ENCODE results near the gene SFTPD. TPM values are rescaled to one million over a fixed set of nuclear protein-coding genes. Genes with fewer than 3 reads are reported as not detected.
A peak's percentile ranks its signal among the peaks of the same experiment; 100 is the strongest.
"Not testable (repeated sequence)": the region's sequence is repeated elsewhere in the genome, so short reads cannot be mapped to it uniquely, and the experiment has no call there.

Gene SFTPD
- not detected in 2 replicates for total RNA-seq (2014; rRNA removed; shearing (Covaris generic))

GRCh38 chr10:79948976-79949722, at the start of gene SFTPD:
SFTPD (minus strand) TSS chr10:79949105; CDS start chr10:79946659, 2,446 bp downstream.
- peak; percentile 33 for DNase-seq (ENCODE audit: low spot score)

DNA sequence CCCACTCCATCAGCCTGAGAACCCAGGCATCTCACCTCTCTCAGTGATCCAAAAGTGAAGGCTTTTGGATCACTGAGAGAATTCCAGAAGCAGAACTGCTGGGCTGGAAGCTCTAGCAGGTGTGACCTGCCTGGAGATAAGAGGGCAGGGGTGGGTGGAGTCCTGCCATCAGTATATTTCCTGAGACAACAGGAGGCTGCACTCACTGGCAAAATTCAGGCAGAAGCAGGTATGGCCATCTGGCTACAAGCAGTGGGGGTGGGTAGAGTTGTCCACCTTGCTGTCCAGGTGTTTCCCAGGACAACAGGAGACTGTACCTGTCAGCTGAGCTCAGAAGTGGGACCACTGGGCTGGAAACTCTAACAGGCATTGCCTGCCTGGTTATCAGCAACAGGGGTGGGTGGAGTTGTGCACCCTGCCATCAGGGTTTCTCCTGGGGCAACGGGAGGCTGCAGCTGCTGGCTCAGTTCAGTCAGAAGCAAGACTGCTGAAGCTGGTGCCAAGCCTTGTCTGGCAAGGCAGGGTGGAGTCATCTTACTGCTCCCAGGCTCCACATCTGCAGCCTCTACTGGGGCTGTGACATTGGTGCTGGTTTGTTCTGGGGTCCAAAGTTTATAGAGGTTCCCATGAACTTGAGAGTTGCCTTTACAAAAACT, 47.2 kb upstream of the SFTPD start:
- no peak for DNase-seq (ENCODE audit: low spot score)

DNA sequence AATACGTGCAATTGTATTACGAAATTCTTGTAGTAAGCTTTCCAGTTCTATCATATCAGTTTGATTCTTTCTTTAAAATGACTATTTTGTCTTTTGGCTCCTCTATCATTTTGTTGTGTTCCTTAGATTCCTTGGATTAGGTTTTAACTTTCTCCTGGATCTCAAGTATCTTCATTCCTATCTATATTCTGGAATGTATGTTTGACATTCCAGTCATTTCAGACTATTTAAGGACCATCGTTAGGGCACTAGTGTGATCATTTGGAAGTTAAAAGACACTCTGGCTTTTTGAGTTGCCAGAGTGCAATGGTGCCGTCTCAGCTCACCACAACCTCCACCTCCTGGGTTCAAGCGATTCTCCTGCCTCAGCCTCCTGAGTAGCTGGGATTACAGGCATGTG, 45.7 kb upstream of the SFTPD start:
- DNase-seq (ENCODE audit: low spot score): no peak

- not testable (repeated sequence) for DNase-seq (ENCODE audit: low spot score)
Observed at GRCh38 chr10:79988199-79988598, 39.3 kb upstream of the SFTPD start.

DNA sequence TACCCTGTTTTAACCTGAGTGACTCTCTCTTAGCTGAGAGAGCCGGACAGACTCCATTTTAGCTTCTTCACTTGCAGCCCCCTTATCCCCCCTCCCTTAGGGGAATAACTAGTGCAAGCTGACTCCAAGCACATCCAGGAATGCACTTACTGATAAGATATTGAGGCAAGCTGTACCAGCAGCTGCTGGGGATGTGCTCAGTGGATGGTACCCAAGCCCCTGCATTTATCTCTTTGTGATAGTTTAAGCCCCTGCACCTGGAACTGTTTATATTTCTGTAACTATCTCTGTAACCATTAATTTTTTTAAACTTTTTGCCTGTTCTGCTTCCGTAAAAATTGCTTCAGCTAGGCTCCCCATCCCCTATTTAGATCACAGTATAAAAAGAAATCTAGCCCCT, 37.8 kb upstream of the SFTPD start:
- DNase-seq (ENCODE audit: low spot score): not testable (repeated sequence)

DNA sequence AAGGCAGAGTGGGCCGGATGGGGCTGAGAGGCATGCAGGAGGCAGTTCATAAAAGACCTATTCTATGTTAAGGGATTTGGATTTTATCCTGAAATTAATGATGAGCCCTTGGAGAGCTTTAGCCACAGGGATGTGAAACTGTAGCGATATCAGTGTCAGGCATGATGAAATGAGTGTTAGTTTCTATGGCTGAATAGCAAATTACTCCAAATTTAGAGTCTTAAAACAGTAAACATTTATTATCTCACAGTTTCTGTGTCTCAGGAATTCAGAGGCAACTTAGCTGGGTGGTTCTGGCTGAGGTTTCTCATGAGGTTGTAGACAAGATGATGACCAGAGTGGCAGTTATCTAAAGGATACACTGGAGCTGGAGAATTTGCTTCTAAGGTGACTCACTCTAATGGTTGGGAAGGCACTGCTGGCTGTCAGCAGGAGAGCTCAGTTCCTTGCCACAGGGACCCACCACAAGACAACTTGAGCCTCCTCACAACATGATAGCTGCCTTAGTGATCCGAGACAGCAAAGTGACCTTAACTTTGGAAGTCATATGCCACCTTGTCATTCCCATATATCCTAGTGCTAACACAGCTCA, 36.7 kb upstream of the SFTPD start:
- no peak for DNase-seq (ENCODE audit: low spot score)

DNA sequence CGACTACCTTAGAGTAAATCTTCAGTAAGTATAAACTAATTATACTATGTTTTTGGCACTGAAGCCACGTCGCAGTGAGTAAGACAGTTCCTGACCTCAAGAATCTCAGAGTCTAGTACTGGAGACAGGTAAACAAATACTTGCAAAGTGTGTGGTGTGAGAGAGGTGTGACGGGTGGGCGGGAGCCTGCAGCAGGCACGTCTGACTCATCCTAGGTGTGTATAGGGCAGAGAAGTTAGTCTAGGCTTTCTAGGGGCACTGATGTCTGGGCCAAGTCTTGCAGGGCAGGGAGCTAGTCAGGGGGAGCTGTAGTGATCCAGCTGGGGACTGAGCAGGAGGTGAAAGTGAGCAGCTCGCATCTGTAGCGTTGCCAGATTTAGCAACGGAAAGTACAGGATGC, 35.9 kb upstream of the SFTPD start:
- peak; percentile 3 for DNase-seq (ENCODE audit: low spot score)

DNA sequence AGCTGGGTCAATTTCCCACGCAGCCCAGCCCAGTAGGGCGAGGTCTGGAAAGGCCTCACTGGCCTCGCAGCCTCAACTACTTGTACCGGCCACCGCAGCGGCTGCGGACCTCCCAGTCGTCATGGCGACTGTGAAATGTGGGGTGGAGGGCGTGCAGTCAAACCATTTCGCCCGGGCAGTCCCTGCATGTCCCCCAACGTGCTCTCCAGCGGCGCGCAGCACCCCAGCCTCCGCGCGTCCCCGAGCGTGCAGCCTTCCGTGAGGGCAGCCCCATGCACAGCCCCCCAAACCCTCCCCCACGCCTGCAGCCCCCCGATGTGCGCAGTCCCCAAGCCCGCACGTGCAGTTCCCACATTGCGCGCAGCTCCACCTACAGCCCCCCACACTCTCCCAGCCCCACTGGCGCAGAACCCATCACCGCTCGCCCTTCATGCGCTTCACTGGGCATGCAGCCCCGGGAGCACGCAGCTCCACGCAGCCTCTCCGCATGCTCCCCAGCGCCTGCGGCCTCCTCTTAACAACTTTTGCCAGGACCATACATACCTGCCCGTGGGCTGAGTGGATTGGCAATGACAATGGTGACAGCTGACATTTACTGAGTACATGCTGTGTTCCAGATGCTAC, 34.5 kb upstream of the SFTPD start:
- no peak for DNase-seq (ENCODE audit: low spot score)

DNA sequence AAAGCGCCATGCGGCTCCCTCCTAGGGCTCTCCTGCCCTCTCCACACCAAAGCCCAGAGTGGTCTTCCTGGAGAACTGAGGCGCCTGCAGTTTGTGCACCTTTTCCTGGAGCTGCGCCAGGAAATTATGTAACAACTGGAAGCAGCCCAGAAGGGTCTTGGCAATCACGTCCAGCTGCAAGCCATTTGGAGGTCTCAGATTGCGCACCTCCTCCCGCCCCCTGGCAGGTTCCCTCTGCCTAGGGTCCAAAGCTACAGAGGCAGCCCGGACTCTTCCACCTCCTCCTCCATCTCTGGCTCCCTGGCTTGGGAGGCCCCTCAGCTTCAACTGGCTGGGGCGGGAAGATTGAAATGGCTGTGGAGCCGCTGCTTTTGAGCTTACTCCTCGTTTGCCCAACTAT, 34.0 kb upstream of the SFTPD start:
- no peak for DNase-seq (ENCODE audit: low spot score)

GRCh38 chr10:79982362-79982800, 33.5 kb upstream of the SFTPD start:
- DNase-seq (ENCODE audit: low spot score): no peak

DNA sequence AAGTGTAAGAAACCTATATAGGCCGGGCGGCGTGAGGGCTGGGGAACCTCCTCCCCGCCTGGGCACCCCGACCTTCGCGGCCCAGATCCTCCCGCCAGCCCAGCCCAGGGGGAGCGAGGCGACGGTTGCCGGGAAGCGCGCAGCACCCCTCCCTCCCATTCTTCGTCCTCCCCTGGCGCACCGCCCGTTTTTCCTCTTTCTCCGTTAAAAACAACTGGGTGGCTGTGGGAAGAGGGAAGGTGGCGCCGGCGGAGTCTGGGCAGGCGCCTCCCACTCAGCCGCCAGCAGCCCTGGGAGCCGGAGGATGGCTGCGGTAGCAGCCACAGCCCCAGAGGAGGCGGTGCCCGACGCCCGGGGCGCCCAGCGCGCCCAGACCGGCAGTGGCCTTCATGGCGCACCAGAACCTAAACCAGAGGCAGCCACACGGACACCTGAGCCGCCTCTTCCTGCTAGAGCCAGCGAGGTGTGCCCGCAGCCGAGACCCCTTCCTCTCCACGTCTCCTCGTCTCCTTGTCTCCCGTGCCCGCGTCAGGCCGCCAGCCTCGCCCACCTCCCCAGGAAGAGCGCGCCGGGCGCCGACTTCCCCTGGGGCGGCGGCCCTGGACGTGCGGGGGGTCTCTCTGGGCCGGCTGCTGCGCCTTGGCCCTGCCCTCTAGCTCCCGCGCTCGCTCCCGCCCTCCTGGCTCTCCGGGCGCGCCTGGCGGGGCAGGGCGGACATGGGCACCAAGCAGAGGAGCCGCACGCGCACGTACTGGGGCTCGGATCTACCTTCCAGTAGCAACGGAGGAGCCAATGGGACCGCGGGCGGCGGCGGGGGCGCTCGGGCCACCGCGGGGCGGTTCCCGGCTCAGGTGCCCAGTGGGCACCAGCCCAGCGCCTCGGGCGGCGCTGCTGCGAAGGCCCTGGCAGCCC, 32.8 kb upstream of the SFTPD start:
- DNase-seq (ENCODE audit: low spot score): peak; percentile 23

DNA sequence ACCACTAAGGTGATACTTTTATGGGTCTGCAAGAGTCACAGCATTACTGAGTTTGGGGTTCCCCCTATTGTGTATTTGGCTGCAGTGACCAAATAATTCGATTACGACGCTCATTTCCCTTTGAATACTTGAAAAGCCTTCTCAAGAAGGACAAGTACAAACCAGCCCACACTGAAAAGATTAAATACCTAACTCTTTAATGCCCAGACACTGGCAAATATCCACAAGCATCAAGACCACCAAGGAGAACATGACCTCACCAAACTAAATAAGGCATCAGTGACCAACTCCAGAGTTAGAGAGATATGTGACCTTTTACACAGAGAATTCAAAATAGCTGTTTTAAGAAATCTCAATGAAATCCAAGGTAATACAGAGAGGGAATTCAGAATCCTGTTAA, 31.8 kb upstream of the SFTPD start:
- DNase-seq (ENCODE audit: low spot score): no peak

DNA sequence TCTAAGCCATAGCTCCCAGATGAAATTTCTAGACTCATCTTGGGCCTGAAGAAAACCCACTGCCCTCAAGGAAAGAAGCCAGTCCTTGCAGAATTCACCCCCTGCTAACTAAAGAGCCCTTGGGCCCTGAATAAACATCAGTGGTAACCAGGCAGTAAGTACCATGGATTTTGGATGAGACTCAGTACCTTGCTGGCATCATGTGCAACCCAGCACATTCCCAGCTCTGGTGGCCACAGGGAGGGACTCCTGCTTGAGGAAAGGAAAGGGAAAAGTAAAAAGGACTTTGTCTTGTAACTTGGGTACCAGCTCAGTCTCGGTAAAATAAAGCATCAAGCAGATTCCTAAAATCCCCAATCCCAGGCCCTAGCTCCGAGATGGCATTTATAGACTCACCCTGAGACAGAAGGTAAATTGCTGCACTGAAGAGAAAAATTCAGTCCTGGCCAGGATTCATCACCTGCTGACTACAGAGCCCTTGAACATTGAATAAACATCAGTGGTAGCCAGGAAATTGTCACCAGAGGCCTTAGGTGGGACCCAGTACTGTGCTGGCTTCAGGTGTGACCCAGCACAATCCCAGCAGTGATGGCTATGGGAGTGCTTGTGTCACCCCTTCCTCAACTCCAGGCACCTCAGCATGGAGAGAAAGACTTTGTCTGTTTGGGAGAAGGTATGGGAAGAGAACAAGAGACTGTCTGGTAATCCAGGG, 31.2 kb upstream of the SFTPD start:
- DNase-seq (ENCODE audit: low spot score): no peak

DNA sequence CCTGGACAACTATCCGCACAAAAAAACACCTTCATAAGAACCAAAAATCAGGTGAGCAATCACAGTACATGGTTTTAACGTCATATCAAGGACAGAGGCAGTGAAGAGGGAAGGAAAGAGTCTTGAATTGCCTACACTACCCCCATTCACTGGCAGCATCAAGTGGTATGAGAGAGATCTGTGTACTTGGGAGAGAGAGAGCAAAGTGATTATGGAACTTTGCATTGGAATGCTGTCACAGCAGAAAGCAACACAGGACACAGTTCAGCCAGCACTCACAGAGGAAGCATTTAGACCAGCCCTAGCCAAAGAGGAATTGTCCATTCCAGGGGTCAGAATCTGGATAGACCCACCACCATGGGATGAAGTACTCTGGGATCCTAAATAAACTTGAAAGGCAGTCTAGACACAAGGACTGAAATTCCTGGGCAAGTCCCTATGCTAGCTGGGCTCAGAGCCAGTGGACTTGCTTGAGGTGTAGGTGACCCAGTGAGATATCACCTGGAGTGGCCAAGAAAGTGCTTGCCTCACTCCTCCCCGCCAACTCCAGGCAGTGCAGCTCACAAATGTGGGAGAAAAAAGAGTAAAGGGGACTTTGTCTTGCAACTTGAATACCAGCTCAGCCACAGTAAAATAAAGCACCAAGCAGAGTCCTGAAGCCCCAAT, 30.5 kb upstream of the SFTPD start:
- no peak for DNase-seq (ENCODE audit: low spot score)

GRCh38 chr10:79976999-79977398, 28.1 kb upstream of the SFTPD start:
- DNase-seq (ENCODE audit: low spot score): no peak

- no peak for DNase-seq (ENCODE audit: low spot score)
Observed at GRCh38 chr10:79970062-79970461, 21.2 kb upstream of the SFTPD start.

- no peak for DNase-seq (ENCODE audit: low spot score)
Observed at GRCh38 chr10:79947787-79948424, 999 bp downstream of the SFTPD start.

DNA sequence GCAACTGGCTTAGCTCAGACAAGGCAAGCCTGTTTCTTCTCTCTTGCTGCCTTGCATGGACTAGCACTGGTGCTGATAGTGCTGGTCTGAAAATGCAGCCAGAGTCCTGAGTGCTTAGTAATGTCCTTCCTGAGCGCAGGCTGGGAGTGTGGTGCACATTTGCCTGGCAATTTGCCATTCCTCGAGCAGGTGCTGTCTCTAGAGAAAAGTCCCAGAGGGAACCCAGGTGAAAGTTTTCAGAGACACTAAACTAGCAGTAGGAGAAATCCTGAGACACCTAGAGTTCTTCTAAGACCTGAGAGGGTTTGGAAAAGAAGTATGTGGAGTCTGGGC, 1.9 kb downstream of the SFTPD start:
- DNase-seq (ENCODE audit: low spot score): peak; percentile 7

DNA sequence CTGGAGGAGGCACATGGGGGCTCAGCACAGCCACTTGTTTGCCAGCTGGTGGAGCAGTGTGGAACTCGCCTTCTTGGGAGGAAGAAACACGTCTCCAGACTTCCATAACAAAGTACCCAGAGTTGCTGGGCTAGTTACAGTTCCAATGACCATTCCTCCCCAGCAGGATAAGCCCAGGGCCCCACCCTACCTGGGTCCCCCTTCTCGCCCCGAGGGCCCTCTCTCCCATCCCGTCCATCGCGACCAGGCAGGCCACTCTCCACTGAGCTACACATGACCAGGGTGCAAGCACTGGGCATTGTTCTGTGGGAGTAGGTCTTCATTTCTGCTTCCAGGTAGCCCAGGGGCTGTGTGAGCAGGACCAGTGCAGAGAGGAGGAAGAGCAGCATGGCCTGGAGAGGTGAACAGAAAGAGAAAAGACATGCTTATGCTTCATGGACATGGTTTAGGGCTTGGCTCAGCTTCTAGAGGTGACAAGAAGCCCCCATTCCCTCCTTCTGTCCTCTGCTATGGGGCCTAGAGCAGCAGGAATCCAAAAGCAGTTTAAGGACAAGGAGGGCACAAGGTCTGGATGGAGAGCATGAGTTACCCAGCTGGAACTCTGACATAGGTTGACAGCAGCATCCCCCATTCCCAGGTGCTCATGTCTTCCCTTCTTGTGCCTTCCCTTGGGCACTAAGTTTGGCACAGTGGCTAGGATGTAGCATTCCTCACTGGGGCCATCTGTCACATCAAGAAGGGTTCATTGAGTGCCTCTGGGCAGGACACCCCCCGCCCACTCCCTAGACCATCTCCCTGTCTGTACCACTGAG, 2.4 kb downstream of the SFTPD start:
- DNase-seq (ENCODE audit: low spot score): no peak

Data from HT-29 (cell line).